H9 (cell line): ENCODE measurements around the gene PRR13. TPM values are rescaled to one million over a fixed set of nuclear protein-coding genes. Genes with fewer than 3 reads are reported as not detected.
A peak's percentile ranks its signal among the peaks of the same experiment; 100 is the strongest.

Source experiments
- DNase-seq: peaks from one replicate; pipeline ENCODE4 v3.0.0-alpha.2; 2017
- H2AFZ ChIP-seq: one replicate; pipeline ENCODE4 v1.6.1; 2013; ENCODE audit warnings: mild to moderate bottlenecking, low read length, control low read depth, moderate library complexity
- H2AK5ac ChIP-seq: 2 replicates; pipeline ENCODE4 v1.6.1; 2013; ENCODE audit warnings: low read length, control low read depth, mixed read lengths; ENCODE audit not compliant: insufficient read length
- H2BK120ac ChIP-seq: one replicate; pipeline ENCODE4 v1.6.1; 2013; ENCODE audit warnings: low read depth, mild to moderate bottlenecking, low read length, control low read depth, inconsistent platforms; ENCODE audit not compliant: poor library complexity, severe bottlenecking
- H2BK12ac ChIP-seq: 2 replicates; pipeline ENCODE4 v1.6.1; 2013; ENCODE audit warnings: low read length, control low read depth, mixed read lengths, low read depth; ENCODE audit not compliant: insufficient read length
- H2BK15ac ChIP-seq: 2 replicates; pipeline ENCODE4 v1.6.1; 2013; ENCODE audit warnings: low read depth, low read length, control low read depth
- H2BK20ac ChIP-seq: one replicate; pipeline ENCODE4 v1.6.1; 2013; ENCODE audit warnings: low read depth, mild to moderate bottlenecking, low read length, control low read depth, inconsistent platforms; ENCODE audit not compliant: poor library complexity, severe bottlenecking
- H2BK5ac ChIP-seq: 2 replicates; pipeline ENCODE4 v1.6.1; 2013; ENCODE audit warnings: low read length, control low read depth, mixed read lengths; ENCODE audit not compliant: insufficient read length
- H3K14ac ChIP-seq: 2 replicates; pipeline ENCODE4 v1.6.1; 2013; ENCODE audit warnings: low read length, control low read depth; ENCODE audit not compliant: insufficient read depth
- H3K18ac ChIP-seq: 2 replicates; pipeline ENCODE4 v1.6.1; 2013; ENCODE audit warnings: low read depth, mild to moderate bottlenecking, mixed read lengths, low read length, control low read depth; ENCODE audit not compliant: insufficient read length
- H3K23ac ChIP-seq: 2 replicates; pipeline ENCODE4 v1.6.1; 2013; ENCODE audit warnings: low read length, control low read depth, mixed read lengths, low read depth; ENCODE audit not compliant: insufficient read length
- H3K23me2 ChIP-seq: 2 replicates; pipeline ENCODE4 v1.6.1; 2013; ENCODE audit warnings: low read depth, mild to moderate bottlenecking, mixed read lengths, low read length, control low read depth; ENCODE audit not compliant: insufficient read length, poor library complexity, severe bottlenecking
- H3K27ac ChIP-seq: 2 replicates; pipeline ENCODE4 v1.5.1; 2013; ENCODE audit warnings: low read length, control low read depth, mixed read lengths, low read depth; ENCODE audit not compliant: insufficient read length
- H3K27me3 ChIP-seq: 2 replicates; pipeline ENCODE4 v1.6.1; 2013; ENCODE audit warnings: low read length, control low read depth, inconsistent platforms; ENCODE audit not compliant: insufficient read depth
- H3K4ac ChIP-seq: 2 replicates; pipeline ENCODE4 v1.6.1; 2013; ENCODE audit warnings: low read depth, mild to moderate bottlenecking, control low read depth, inconsistent platforms, low read length, moderate library complexity
- H3K4me1 ChIP-seq: 2 replicates; pipeline ENCODE4 v1.6.1; 2013; ENCODE audit warnings: low read length, control low read depth, inconsistent platforms; ENCODE audit not compliant: insufficient read depth
- H3K4me2 ChIP-seq: 2 replicates; pipeline ENCODE4 v1.6.1; 2013; ENCODE audit warnings: low read length, control low read depth, mixed read lengths; ENCODE audit not compliant: insufficient read length, insufficient read depth
- H3K56ac ChIP-seq: 2 replicates; pipeline ENCODE4 v1.6.1; 2013; ENCODE audit warnings: low read depth, mild to moderate bottlenecking, mixed read lengths, low read length, control low read depth; ENCODE audit not compliant: insufficient read length
- H3K79me1 ChIP-seq: 2 replicates; pipeline ENCODE4 v1.6.1; 2013; ENCODE audit warnings: low read depth, mild to moderate bottlenecking, moderate library complexity, low read length, control low read depth, inconsistent platforms; ENCODE audit not compliant: insufficient read depth, poor library complexity, severe bottlenecking
- H3K79me2 ChIP-seq: 2 replicates; pipeline ENCODE4 v1.6.1; 2013; ENCODE audit warnings: low read length, control low read depth, inconsistent platforms; ENCODE audit not compliant: insufficient read depth
- H3K9ac ChIP-seq: 2 replicates; pipeline ENCODE4 v1.6.1; 2013; ENCODE audit warnings: low read length, control low read depth, mixed read lengths; ENCODE audit not compliant: insufficient read length; ENCODE audit errors: extremely low read depth
- H3K9me3 ChIP-seq: one replicate; pipeline ENCODE4 v1.6.1; 2013; ENCODE audit warnings: low read depth, low read length, inconsistent platforms; ENCODE audit not compliant: control insufficient read depth
- H3T11ph ChIP-seq: one replicate; pipeline ENCODE4 v1.6.1; 2013; ENCODE audit warnings: mild to moderate bottlenecking, low read length, control low read depth, inconsistent platforms
- H4K20me1 ChIP-seq: one replicate; pipeline ENCODE4 v1.6.1; 2013; ENCODE audit not compliant: control insufficient read depth, insufficient read length, insufficient read depth
- H4K5ac ChIP-seq: 2 replicates; pipeline ENCODE4 v1.6.1; 2013; ENCODE audit warnings: low read depth, mild to moderate bottlenecking, mixed read lengths, low read length, control low read depth; ENCODE audit not compliant: insufficient read length
- H4K8ac ChIP-seq: replicated peaks from 2 replicates; pipeline ENCODE4 v1.6.1; 2013; ENCODE audit warnings: low read length, control low read depth, mixed read lengths, low read depth; ENCODE audit not compliant: insufficient read length
- H4K91ac ChIP-seq: 2 replicates; pipeline ENCODE4 v1.6.1; 2013; ENCODE audit warnings: low read depth, mild to moderate bottlenecking, moderate library complexity, mixed read lengths, low read length, control low read depth; ENCODE audit not compliant: insufficient read length
- H3K27ac Mint-ChIP-seq, 3 experiments: 2 replicates in 2 of 3; 3 replicates in 1 of 3; pipeline ENCODE4 v1.8.0; 2020 to 2021; ENCODE audit warnings: mixed read lengths in 3 of 3, mild to moderate bottlenecking in 1 of 3, moderate library complexity in 1 of 3
- H3K27me3 Mint-ChIP-seq: 2 replicates; pipeline ENCODE4 v1.8.0; 2021; ENCODE audit warnings: low read depth, mild to moderate bottlenecking, moderate library complexity, mixed read lengths
- H3K36me3 Mint-ChIP-seq, 3 experiments: 2 replicates in 2 of 3; 3 replicates in 1 of 3; pipeline ENCODE4 v1.8.0; 2020 to 2021; ENCODE audit warnings: low read depth in 3 of 3, mixed read lengths in 3 of 3; ENCODE audit not compliant: insufficient read depth in 1 of 3
- H3K4me1 Mint-ChIP-seq, 2 experiments: 2 replicates each; pipeline ENCODE4 v1.8.0; 2020; ENCODE audit warnings: mixed read lengths in 2 of 2
- H3K4me3 Mint-ChIP-seq, 2 experiments: 2 replicates in 1 of 2; 3 replicates in 1 of 2; pipeline ENCODE4 v1.8.0; 2020 to 2021; ENCODE audit warnings: mild to moderate bottlenecking in 2 of 2, mixed read lengths in 2 of 2, moderate library complexity in 1 of 2
- H3K9me3 Mint-ChIP-seq, 2 experiments: 2 replicates in 1 of 2; 3 replicates in 1 of 2; pipeline ENCODE4 v1.8.0; 2020; ENCODE audit warnings: mild to moderate bottlenecking in 2 of 2, mixed read lengths in 2 of 2, moderate library complexity in 1 of 2
- CTCF ChIP-seq: fragments of 200-600 bp; sonication (generic); conservative IDR thresholded peaks from 3 replicates; pipeline ENCODE4 v1.8.0; 2021; ENCODE audit warnings: antibody characterized with exemption, mild to moderate bottlenecking
- WGBS: extraction: QIAGEN DNeasy Blood & Tissue Kit; methylation state at CpG from one replicate; pipeline ENCODE4 v1.1.7; 2013; ENCODE audit warnings: missing lambda C conversion rate, low lambda C conversion rate, mixed read lengths; ENCODE audit not compliant: insufficient read length; ENCODE audit errors: extremely low coverage; 5-methylcytosine and 5-hydroxymethylcytosine counted together
- total RNA-seq: library from RNA; stranded (reverse); gene quantifications from 2 replicates; pipeline ENCODE4 v1.2.1, GENCODE V29; 2021

Gene PRR13
- total RNA-seq, 1 experiment from 2014 or later = 147 TPM

- H3K27me3 ChIP-seq = no peaks in the 10 kb centered on the region
- TF ChIP-seq CTCF = no peak
- no peak overlapping the region for H2BK20ac ChIP-seq
- H3K27ac ChIP-seq = no peak overlapping the region
- no peak overlapping the region for H2BK15ac ChIP-seq
- H2AFZ ChIP-seq = no peak overlapping the region
- no peak overlapping the region for H4K91ac ChIP-seq
- H3K23ac ChIP-seq = no peak overlapping the region
- Mint-ChIP-seq H3K4me3 (no peak overlapping the region), H3K4me1 (peaks cover 23 to 26% of the 10 kb centered on the region in 2 experiments), H3K9me3 (no peaks in the 10 kb centered on the region), H3K36me3 (peaks cover 14 to 25% (median 24%) of the 10 kb centered on the region in 3 experiments), H3K27me3 (peaks cover 1% of the 10 kb centered on the region), H3K27ac (peak overlapping the region in 2 of 3 experiments; percentile 47 to 53; a peak in 2 of 7 replicates)
- WGBS = no CpG with 5 or more reads among the region's 5 CpGs
- no peaks in the 10 kb centered on the region for H3K79me2 ChIP-seq
- no peaks in the 10 kb centered on the region for H3K4me1 ChIP-seq
- no peak overlapping the region for H3K4ac ChIP-seq
- H2BK120ac ChIP-seq = no peak overlapping the region
- no peak overlapping the region for H2BK5ac ChIP-seq
- no peak overlapping the region for H3T11ph ChIP-seq
- H2BK12ac ChIP-seq = no peak overlapping the region
- H3K14ac ChIP-seq = no peak overlapping the region
- no peaks in the 10 kb centered on the region for H3K79me1 ChIP-seq
- no peak overlapping the region for H3K4me2 ChIP-seq
- H3K9ac ChIP-seq = no peak overlapping the region
- peaks cover 2% of the 10 kb centered on the region for H4K20me1 ChIP-seq
- H4K5ac ChIP-seq = no peak overlapping the region
- H3K56ac ChIP-seq = no peak overlapping the region
- no peak overlapping the region for H3K18ac ChIP-seq
- H3K23me2 ChIP-seq = peaks cover 10% of the 10 kb centered on the region
- H2AK5ac ChIP-seq = no peak overlapping the region
- H4K8ac ChIP-seq = no peak overlapping the region
- H3K9me3 ChIP-seq = no peaks in the 10 kb centered on the region
- no peak for DNase-seq
Observed at GRCh38 chr12:53489242-53489864, 47.8 kb downstream of the PRR13 start.
